GM12878 (cell line): Measurements from ENCODE around the gene PIAS1. TPM values are rescaled to one million over a fixed set of nuclear protein-coding genes. Genes with fewer than 3 reads are reported as not detected.

Source experiments
- ATAC-seq: fragments of 200-7000 bp; cut with Tn5 transposase; 3 replicates; pipeline ENCODE4 v1.9.1; 2020; ENCODE audit warnings: mild to moderate bottlenecking, moderate library complexity
- BruUV-seq: library from RNA; stranded (reverse); fragments of 400-500 nt; replicated peaks from 2 replicates; lab custom pipeline; 2021; lab: Mats Ljungman, UMichigan
- CTCF ChIA-PET: fragments of 300-600 bp; sonication (Branson Sonifier 250); formaldehyde crosslinking; extraction: SDS; loops from one replicate; lab custom pipeline; 2021; ENCODE audit warnings: inconsistent platforms; lab: Yijun Ruan, JAX
- POLR2A ChIA-PET: fragments of 350-600 bp; formaldehyde crosslinking; extraction: SDS; loops from one replicate; lab custom pipeline; 2021; ENCODE audit warnings: inconsistent platforms; lab: Charles Lee
- RAD21 ChIA-PET: fragments of 300-600 bp; sonication (Branson Sonifier 250); formaldehyde crosslinking; loops from one replicate; lab custom pipeline; 2023; ENCODE audit warnings: antibody characterized with exemption; ENCODE audit not compliant: unreplicated experiment; lab: Charles Lee
- SMC1A ChIA-PET: fragments of 300-600 bp; sonication (Branson Sonifier 250); formaldehyde crosslinking; loops from one replicate; lab custom pipeline; 2023; ENCODE audit not compliant: unreplicated experiment, uncharacterized antibody; lab: Charles Lee
- DNase-seq: peaks from one replicate; pipeline ENCODE4 v3.0.0-alpha.2; 2011; ENCODE audit warnings: low read depth, low spot score
- FAIRE-seq: peaks from 3 replicates; lab custom pipeline; 2011; peaks lifted over from hg19 to GRCh38; lab: Jason Lieb, UNC
- H2AFZ ChIP-seq: 2 replicates; pipeline ENCODE4 v1.6.0; 2011; ENCODE audit warnings: low read depth, low read length, control low read depth; ENCODE audit not compliant: control insufficient read depth
- H3K27ac ChIP-seq: 2 replicates; pipeline ENCODE4 v1.5.1; 2011; ENCODE audit warnings: control low read depth; ENCODE audit not compliant: control insufficient read depth, insufficient read depth
- H3K27me3 ChIP-seq, 2 experiments: replicated peaks in 1 of 2; 2 replicates each; pipeline versions ENCODE4 v1.6.0 to v1.6.1; 2011; ENCODE audit warnings: low read length in 1 of 2; ENCODE audit not compliant: control insufficient read depth in 2 of 2, insufficient read depth in 2 of 2
- H3K36me3 ChIP-seq, 2 experiments: 2 replicates each; pipeline ENCODE4 v1.5.1; 2011; ENCODE audit warnings: low read length in 1 of 2; ENCODE audit not compliant: control insufficient read depth in 2 of 2, insufficient read depth in 2 of 2
- H3K4me1 ChIP-seq: 2 replicates; pipeline ENCODE4 v1.6.1; 2011; ENCODE audit warnings: mild to moderate bottlenecking, low read length, moderate library complexity, mixed read lengths; ENCODE audit not compliant: control insufficient read depth, insufficient read depth
- H3K4me2 ChIP-seq: 2 replicates; pipeline ENCODE4 v1.6.0; 2011; ENCODE audit warnings: control low read depth; ENCODE audit not compliant: control insufficient read depth, insufficient read depth
- H3K4me3 ChIP-seq: fragments of 200-600 bp; sonication (generic); 2 replicates; pipeline ENCODE4 v1.5.1; 2016
- H3K79me2 ChIP-seq: 2 replicates; pipeline ENCODE4 v1.6.0; 2011; ENCODE audit warnings: low read length; ENCODE audit not compliant: control insufficient read depth, insufficient read depth
- H3K9ac ChIP-seq: 2 replicates; pipeline ENCODE4 v1.8.0; 2011; ENCODE audit warnings: low read length, control low read depth, mixed read lengths; ENCODE audit not compliant: control insufficient read depth, insufficient read depth
- H3K9me3 ChIP-seq: replicated peaks from 3 replicates; pipeline ENCODE4 v1.5.1; 2011; ENCODE audit warnings: mild to moderate bottlenecking, low read length; ENCODE audit not compliant: control insufficient read depth, insufficient read depth
- H4K20me1 ChIP-seq: 2 replicates; pipeline ENCODE4 v1.6.0; 2011; ENCODE audit not compliant: control insufficient read depth, insufficient read depth
- BRCA1 ChIP-seq: IDR thresholded peaks from 2 replicates; pipeline ENCODE4 v1.6.1; 2011; ENCODE audit warnings: low read depth, low read length, improper control_type of control experiment
- CHD4 ChIP-seq: fragments of 200-600 bp; sonication (generic); IDR thresholded peaks from 2 replicates; pipeline ENCODE4 v1.6.1; 2016; ENCODE audit warnings: mild to moderate bottlenecking
- CUX1 ChIP-seq: IDR thresholded peaks from 2 replicates; pipeline ENCODE4 v1.6.1; 2012; ENCODE audit warnings: improper control_type of control experiment, low read depth, low read length; ENCODE audit not compliant: insufficient replicate concordance
- FOS ChIP-seq: IDR thresholded peaks from 3 replicates; pipeline ENCODE4 v1.6.1; 2011; ENCODE audit warnings: borderline replicate concordance; ENCODE audit not compliant: insufficient read length; ENCODE audit errors: extremely low read depth
- MYB ChIP-seq: fragments of 150-350 bp; IDR thresholded peaks from 2 replicates; pipeline ENCODE4 v1.6.1; 2014; ENCODE audit warnings: mild to moderate bottlenecking, low read depth, low read length, borderline replicate concordance
- NFIC ChIP-seq: IDR thresholded peaks from 2 replicates; pipeline ENCODE4 v1.6.1; 2012; ENCODE audit warnings: low read depth, mild to moderate bottlenecking, inconsistent platforms, low read length, moderate library complexity
- RCOR1 ChIP-seq: conservative IDR thresholded peaks from 2 replicates; pipeline ENCODE4 v1.6.1; 2012; ENCODE audit warnings: low read depth, low read length, improper control_type of control experiment
- RELB ChIP-seq: fragments of 450-650 bp; IDR thresholded peaks from 2 replicates; pipeline ENCODE4 v1.6.1; 2017; ENCODE audit warnings: low read depth, mild to moderate bottlenecking, moderate library complexity
- SMAD5 ChIP-seq: IDR thresholded peaks from 2 replicates; pipeline ENCODE4 v1.6.1; 2016; ENCODE audit warnings: antibody characterized with exemption, low read depth
- SREBF1 ChIP-seq: IDR thresholded peaks from 2 replicates; pipeline ENCODE4 v1.6.1; 2012; ENCODE audit warnings: mild to moderate bottlenecking, low read length
- STAT1 ChIP-seq: fragments of 450-650 bp; conservative IDR thresholded peaks from 2 replicates; pipeline ENCODE4 v1.6.1; 2014; ENCODE audit warnings: antibody characterized with exemption, mild to moderate bottlenecking
- WGBS: methylation state at CpG from one replicate; pipeline ENCODE4 v1.1.6; 2016; ENCODE audit warnings: low lambda C conversion rate; ENCODE audit not compliant: insufficient replicate concordance, insufficient coverage; ENCODE audit errors: missing lambda C conversion rate; 5-methylcytosine and 5-hydroxymethylcytosine counted together
- in situ Hi-C: fragments of 300-500 bp; cut with MboI; formaldehyde crosslinking; loops from 9 replicates; pipeline ENCODE4 v1.14.3; 2018; ENCODE audit warnings: mixed read lengths
- intact Hi-C: fragments of 100-400 bp; cut with micrococcal nuclease; formaldehyde crosslinking; loops from one replicate; pipeline ENCODE4 v1.14.2; 2022; ENCODE audit not compliant: unreplicated experiment
- polyA plus RNA-seq, 11 experiments: library from polyadenylated mRNA; depleted of rRNA in 4 of 11; unstranded in 6 of 11; stranded (reverse) in 5 of 11; fragments of >200 nt; fragmentation: Nextera tagmentation in 4 of 11; fragmentation: Illumina TruSeq in 1 of 11; extraction: Ambion mirVana in 4 of 11; extraction: Trizol in 1 of 11; gene quantifications; 1 replicate in 1 of 11; 2 replicates in 10 of 11; pipeline versions ENCODE4 v1.2.1 to v1.2.3, GENCODE V29; 2011 to 2016; ENCODE audit warnings: inconsistent platforms in 2 of 11, missing spikeins in 2 of 11, low read depth in 1 of 11
- total RNA-seq, 4 experiments: library from RNA; depleted of rRNA in 3 of 4; stranded (reverse); fragments of >200 nt in 3 of 4; fragmentation: Illumina TruSeq in 1 of 4; extraction: Trizol in 1 of 4; gene quantifications; 2 replicates each; pipeline versions ENCODE4 v1.2.1 to v1.2.3, GENCODE V29; 2013 to 2021
- TF ChIP-seq, protein P1 (sequence below): IDR thresholded peaks from 2 replicates; pipeline ENCODE4 v1.6.1; 2012; ENCODE audit warnings: low read length, inconsistent platforms

Gene PIAS1
- total and polyA plus RNA-seq, 10 of the 15 experiments (the other 5 are each of a cell fraction or from before 2014, with no cell fraction given): 20.2 to 96.3 (median 37.0) TPM

DNA sequence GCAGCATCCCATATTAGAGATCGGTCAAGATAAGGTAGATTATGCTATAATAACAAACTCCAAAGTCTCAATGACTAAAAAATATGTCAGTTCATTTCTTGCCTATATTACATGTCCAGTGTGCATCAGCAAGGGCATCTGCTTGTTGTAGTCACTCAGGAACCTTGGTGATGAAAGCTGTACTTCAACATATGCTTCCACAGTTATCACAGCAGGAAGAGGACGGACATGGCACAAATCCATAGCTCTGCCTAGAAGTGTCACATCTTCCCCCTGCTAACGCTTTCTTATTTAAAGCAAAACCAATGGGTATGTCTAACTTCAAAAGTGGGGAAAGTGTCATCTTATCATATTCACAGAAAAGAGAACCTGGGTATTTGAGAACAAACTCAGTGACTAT is 20.0 kb upstream of the PIAS1 start:
- FAIRE-seq: no peak
- RAD21 ChIA-PET: interaction anchor here (0.8 to 2.1 kb wide), 4 partner anchors 14 to 171 kb away, joined by 3 to 8 read pairs (median 4); no protein-coding TSS in a partner anchor
- H3K36me3 ChIP-seq: no peaks in the 10 kb centered on the region
- ATAC-seq: no peak
- SMC1A ChIA-PET: interaction anchor here (0.7 to 1.6 kb wide), 7 partner anchors 18 to 173 kb away, joined by 3 to 6 read pairs (median 3); no protein-coding TSS in a partner anchor
- peaks cover 4% of the 10 kb centered on the region; the same call in 1 of the 3 replicates for H3K9me3 ChIP-seq
- no peak overlapping the region for H3K27ac ChIP-seq
- CTCF ChIA-PET: interaction anchor here (0.7 to 1.1 kb wide), 3 partner anchors 15 to 170 kb away, joined by 3 to 4 read pairs (median 3); no protein-coding TSS in a partner anchor
- in situ Hi-C loops (no loop called here), intact Hi-C loops (loop anchor here (5.0 kb wide), 1 partner anchor 87 kb away; no protein-coding TSS in a partner anchor)
- no peaks in the 10 kb centered on the region for H3K79me2 ChIP-seq
- H2AFZ ChIP-seq: no peak overlapping the region
- 79% methylated on average over 3 of the region's 3 CpGs for WGBS
- no peak overlapping the region for H3K4me3 ChIP-seq
- H4K20me1 ChIP-seq: no peaks in the 10 kb centered on the region
- H3K27me3 ChIP-seq: no peaks in the 10 kb centered on the region
- no peak overlapping the region for H3K4me2 ChIP-seq
- H3K4me1 ChIP-seq: peaks cover 8% of the 10 kb centered on the region
- BruUV-seq: no TSS peak
- no peak for DNase-seq
- no peak overlapping the region for H3K9ac ChIP-seq
- POLR2A ChIA-PET: interaction anchor here (0.8 to 2.0 kb wide), 4 partner anchors 10 to 42 kb away, joined by 3 to 7 read pairs (median 6); no protein-coding TSS in a partner anchor
- TF ChIP-seq STAT1 (no peak), SMAD5 (no peak), RELB (no peak), RCOR1 (no peak), BRCA1 (no peak), MYB (no peak), SREBF1 (no peak), CHD4 (no peak), FOS (no peak), NFIC (no peak), CUX1 (no peak)
- TF ChIP-seq, protein P1, sequence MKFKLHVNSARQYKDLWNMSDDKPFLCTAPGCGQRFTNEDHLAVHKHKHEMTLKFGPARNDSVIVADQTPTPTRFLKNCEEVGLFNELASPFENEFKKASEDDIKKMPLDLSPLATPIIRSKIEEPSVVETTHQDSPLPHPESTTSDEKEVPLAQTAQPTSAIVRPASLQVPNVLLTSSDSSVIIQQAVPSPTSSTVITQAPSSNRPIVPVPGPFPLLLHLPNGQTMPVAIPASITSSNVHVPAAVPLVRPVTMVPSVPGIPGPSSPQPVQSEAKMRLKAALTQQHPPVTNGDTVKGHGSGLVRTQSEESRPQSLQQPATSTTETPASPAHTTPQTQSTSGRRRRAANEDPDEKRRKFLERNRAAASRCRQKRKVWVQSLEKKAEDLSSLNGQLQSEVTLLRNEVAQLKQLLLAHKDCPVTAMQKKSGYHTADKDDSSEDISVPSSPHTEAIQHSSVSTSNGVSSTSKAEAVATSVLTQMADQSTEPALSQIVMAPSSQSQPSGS: no peak
